ENCODE measurements around the gene CYP27A1. TPM values are rescaled to one million over a fixed set of nuclear protein-coding genes. Genes with fewer than 3 reads are reported as not detected.

The CYP27A1 gene
- total and polyA plus RNA-seq, 2 donors from 2014 or later, result 18.5 to 43.3 TPM

DNA sequence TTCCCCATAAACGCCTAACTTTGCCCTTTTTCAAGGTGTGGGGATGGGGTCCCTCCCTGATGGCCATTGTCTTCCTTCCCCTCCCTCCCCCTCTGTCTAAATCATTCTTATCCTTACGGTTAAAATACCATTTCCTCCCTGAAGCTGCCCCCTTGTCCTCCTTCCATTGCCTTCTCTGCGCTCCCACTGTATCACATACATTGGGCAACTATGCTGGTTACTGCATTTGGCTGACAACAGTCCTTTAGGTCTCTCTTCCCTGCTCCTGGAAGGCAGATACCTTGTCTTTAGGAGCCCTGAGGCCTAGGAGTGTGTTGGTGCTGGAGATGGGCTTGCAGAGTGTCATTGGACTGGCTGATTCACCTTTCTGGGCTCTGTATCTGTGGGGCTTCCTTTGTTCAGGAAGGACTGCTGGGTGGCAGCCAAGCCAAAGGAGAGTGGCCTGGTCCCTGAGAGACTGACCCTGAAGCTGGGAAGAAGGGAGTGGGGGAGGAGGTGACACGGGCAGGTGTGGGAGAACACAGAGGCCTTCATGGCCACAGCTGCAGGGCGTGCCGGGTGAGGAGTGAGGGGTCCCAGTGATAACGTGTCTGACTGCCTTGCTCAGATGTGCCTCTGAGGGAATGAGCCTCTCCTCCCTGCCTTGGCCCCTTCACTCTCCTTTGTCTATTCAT lies 79.8 kb downstream of the CYP27A1 start:
- no peak overlapping the region for H3K9ac ChIP-seq (ENCODE audit: low read length in 3 of 3)
- peaks cover 25% of the 10 kb centered on the region for H3K27me3 ChIP-seq (ENCODE audit: control insufficient read depth, insufficient read depth, low read length)
- peaks cover 0 to 2% (median 0%) of the 10 kb centered on the region in 3 donors for H3K4me1 ChIP-seq (ENCODE audit: control insufficient read depth in 2 of 3, insufficient read depth in 2 of 3, low read depth in 1 of 3, low read length in 3 of 3)
- FAIRE-seq (no peak), DNase-seq (peak in 1 of 5 donors; percentile 30)
- TF ChIP-seq, protein P1, sequence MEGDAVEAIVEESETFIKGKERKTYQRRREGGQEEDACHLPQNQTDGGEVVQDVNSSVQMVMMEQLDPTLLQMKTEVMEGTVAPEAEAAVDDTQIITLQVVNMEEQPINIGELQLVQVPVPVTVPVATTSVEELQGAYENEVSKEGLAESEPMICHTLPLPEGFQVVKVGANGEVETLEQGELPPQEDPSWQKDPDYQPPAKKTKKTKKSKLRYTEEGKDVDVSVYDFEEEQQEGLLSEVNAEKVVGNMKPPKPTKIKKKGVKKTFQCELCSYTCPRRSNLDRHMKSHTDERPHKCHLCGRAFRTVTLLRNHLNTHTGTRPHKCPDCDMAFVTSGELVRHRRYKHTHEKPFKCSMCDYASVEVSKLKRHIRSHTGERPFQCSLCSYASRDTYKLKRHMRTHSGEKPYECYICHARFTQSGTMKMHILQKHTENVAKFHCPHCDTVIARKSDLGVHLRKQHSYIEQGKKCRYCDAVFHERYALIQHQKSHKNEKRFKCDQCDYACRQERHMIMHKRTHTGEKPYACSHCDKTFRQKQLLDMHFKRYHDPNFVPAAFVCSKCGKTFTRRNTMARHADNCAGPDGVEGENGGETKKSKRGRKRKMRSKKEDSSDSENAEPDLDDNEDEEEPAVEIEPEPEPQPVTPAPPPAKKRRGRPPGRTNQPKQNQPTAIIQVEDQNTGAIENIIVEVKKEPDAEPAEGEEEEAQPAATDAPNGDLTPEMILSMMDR (IDR thresholded peaks at IDR 0.05; ENCODE audit: borderline replicate concordance, extremely low read depth, insufficient read depth), result no peak
- no peak overlapping the region for H3K4me3 ChIP-seq (ENCODE audit: low read length in 3 of 3)
- no peaks in the 10 kb centered on the region for H3K36me3 ChIP-seq (ENCODE audit: control insufficient read depth in 2 of 3, insufficient read depth in 3 of 3, low read length in 3 of 3)
- intact Hi-C loops (cut with DNase I), result no loop called here
- no peaks in the 10 kb centered on the region for H3K9me3 ChIP-seq (ENCODE audit: control insufficient read depth in 2 of 3, insufficient read depth in 1 of 3, low read length in 3 of 3)
- H3K27ac ChIP-seq (ENCODE audit: low read depth in 2 of 2, low read length in 2 of 2), result no peak overlapping the region

DNA sequence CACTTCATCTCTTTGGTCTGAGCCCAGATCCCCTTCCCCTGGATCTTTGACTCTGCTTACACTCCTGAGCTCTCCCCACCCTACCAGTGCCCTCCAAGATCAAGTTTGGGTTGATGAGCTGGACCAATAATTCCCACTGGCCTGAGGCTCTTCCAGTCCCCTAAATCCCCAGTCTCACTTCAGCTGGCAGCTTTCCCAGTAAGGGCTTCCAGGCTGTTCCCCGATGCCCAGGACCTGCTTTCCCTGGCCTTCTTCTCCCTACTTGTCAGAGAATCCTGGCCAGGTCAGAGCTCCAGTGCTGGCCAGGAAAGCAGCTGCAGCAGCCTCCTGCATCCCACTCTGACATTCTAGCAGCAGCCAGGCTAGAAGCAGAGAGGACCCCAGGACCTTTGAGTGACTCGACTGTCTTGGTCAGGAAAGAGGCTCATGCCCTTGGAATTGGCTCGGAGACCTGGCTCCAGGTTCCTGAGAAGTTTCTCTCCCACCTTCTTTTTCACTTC lies 81.1 kb downstream of the CYP27A1 start:
- Histone ChIP-seq H3K4me1 (ENCODE audit: control insufficient read depth in 2 of 3, insufficient read depth in 2 of 3, low read depth in 1 of 3, low read length in 3 of 3) (peaks cover 0 to 2% (median 0%) of the 10 kb centered on the region in 3 donors), H3K9ac (ENCODE audit: low read length in 3 of 3) (no peak overlapping the region), H3K4me3 (ENCODE audit: low read length in 3 of 3) (no peak overlapping the region), H3K27ac (ENCODE audit: low read depth in 2 of 2, low read length in 2 of 2) (no peak overlapping the region), H3K27me3 (ENCODE audit: control insufficient read depth, insufficient read depth, low read length) (peaks cover 25% of the 10 kb centered on the region), H3K36me3 (ENCODE audit: control insufficient read depth in 2 of 3, insufficient read depth in 3 of 3, low read length in 3 of 3) (no peaks in the 10 kb centered on the region), H3K9me3 (ENCODE audit: control insufficient read depth in 2 of 3, insufficient read depth in 1 of 3, low read length in 3 of 3) (no peaks in the 10 kb centered on the region)
- peak in 1 of 5 donors; percentile 23 for DNase-seq
- intact Hi-C loops (cut with DNase I), result no loop called here
- FAIRE-seq, result no peak
- TF ChIP-seq, protein P1 (IDR thresholded peaks at IDR 0.05; ENCODE audit: borderline replicate concordance, extremely low read depth, insufficient read depth), result no peak

Small RNAs within 50 kb of the gene (microRNA-seq; reads per million reads assigned to microRNA genes)
- gene MIR9500, result not detected

Other genes starting within 250 kb of the CYP27A1 start
- gene USP37, start 213.8 kb upstream of the CYP27A1 start, total RNA-seq, result 13.5 TPM
- gene USP37, start 213.8 kb upstream of the CYP27A1 start, polyA plus RNA-seq (ENCODE audit: insufficient read depth, low read depth, low replicate concordance), result 1.8 TPM
- gene CNOT9, start 213.3 kb upstream of the CYP27A1 start, total RNA-seq, result 35.8 TPM
- 12.6 TPM for gene CNOT9, start 213.3 kb upstream of the CYP27A1 start, polyA plus RNA-seq (ENCODE audit: insufficient read depth, low read depth, low replicate concordance)
- gene PLCD4, start 174.2 kb upstream of the CYP27A1 start, total RNA-seq, result 11.0 TPM
- 30.4 TPM for gene PLCD4, start 174.2 kb upstream of the CYP27A1 start, polyA plus RNA-seq (ENCODE audit: insufficient read depth, low read depth, low replicate concordance)
- 33.6 TPM for gene ZNF142, start 122.5 kb upstream of the CYP27A1 start, total RNA-seq
- gene ZNF142, start 122.5 kb upstream of the CYP27A1 start, polyA plus RNA-seq (ENCODE audit: insufficient read depth, low read depth, low replicate concordance), result 3.7 TPM
- gene BCS1L, start 122.5 kb upstream of the CYP27A1 start, total RNA-seq, result 43.3 TPM
- 40.7 TPM for gene BCS1L, start 122.5 kb upstream of the CYP27A1 start, polyA plus RNA-seq (ENCODE audit: insufficient read depth, low read depth, low replicate concordance)
- gene RNF25, start 110.1 kb upstream of the CYP27A1 start, total RNA-seq, result 30.2 TPM
- 27.8 TPM for gene RNF25, start 110.1 kb upstream of the CYP27A1 start, polyA plus RNA-seq (ENCODE audit: insufficient read depth, low read depth, low replicate concordance)
- 53.7 TPM for gene STK36, start 110.1 kb upstream of the CYP27A1 start, total RNA-seq
- 18.5 TPM for gene STK36, start 110.1 kb upstream of the CYP27A1 start, polyA plus RNA-seq (ENCODE audit: insufficient read depth, low read depth, low replicate concordance)
- gene TTLL4, start 71.3 kb upstream of the CYP27A1 start, total RNA-seq, result 30.7 TPM
- 7.6 TPM for gene TTLL4, start 71.3 kb upstream of the CYP27A1 start, polyA plus RNA-seq (ENCODE audit: insufficient read depth, low read depth, low replicate concordance)
- gene PRKAG3, start 49.7 kb downstream of the CYP27A1 start, total RNA-seq, result not detected
- gene PRKAG3, start 49.7 kb downstream of the CYP27A1 start, polyA plus RNA-seq (ENCODE audit: insufficient read depth, low read depth, low replicate concordance), result not detected
- gene WNT6, start 77.7 kb downstream of the CYP27A1 start, total RNA-seq, result 0.57 TPM
- 0.75 TPM for gene WNT6, start 77.7 kb downstream of the CYP27A1 start, polyA plus RNA-seq (ENCODE audit: insufficient read depth, low read depth, low replicate concordance)
- gene WNT10A, start 98.7 kb downstream of the CYP27A1 start, total RNA-seq, result 10.2 TPM
- 1.1 TPM for gene WNT10A, start 98.7 kb downstream of the CYP27A1 start, polyA plus RNA-seq (ENCODE audit: insufficient read depth, low read depth, low replicate concordance)
- not detected for gene CDK5R2, start 177.5 kb downstream of the CYP27A1 start, total RNA-seq
- not detected for gene CDK5R2, start 177.5 kb downstream of the CYP27A1 start, polyA plus RNA-seq (ENCODE audit: insufficient read depth, low read depth, low replicate concordance)
- not detected for gene FEV, start 203.0 kb downstream of the CYP27A1 start, total RNA-seq
- gene FEV, start 203.0 kb downstream of the CYP27A1 start, polyA plus RNA-seq (ENCODE audit: insufficient read depth, low read depth, low replicate concordance), result not detected
- not detected for gene CRYBA2, start 211.3 kb downstream of the CYP27A1 start, total RNA-seq
- gene CRYBA2, start 211.3 kb downstream of the CYP27A1 start, polyA plus RNA-seq (ENCODE audit: insufficient read depth, low read depth, low replicate concordance), result not detected